ENCODE results near the gene FAM156B. TPM values are rescaled to one million over a fixed set of nuclear protein-coding genes. Genes with fewer than 3 reads are reported as not detected.
"Not testable (repeated sequence)": the region's sequence is repeated elsewhere in the genome, so short reads cannot be mapped to it uniquely, and the experiment has no call there.

Gene FAM156B
- polyA plus RNA-seq: 11.6 TPM
- long read RNA-seq, donor 1, partial matches to known transcripts: 0 of 3 reads
- long read RNA-seq, donor 1, other reads (novel, unspliced or antisense): 0 of 3 reads
- long read RNA-seq, donor 2, transcript FAM156B-201 (3 exons, 2,537 nt): major isoform, 6 of 9 reads
- long read RNA-seq, donor 2, partial matches to known transcripts: 0 of 9 reads
- long read RNA-seq, donor 2, other reads (novel, unspliced or antisense): 0 of 9 reads
- long read RNA-seq, donor 3, transcript FAM156B-201 (3 exons, 2,537 nt): major isoform, 9 of 15 reads
- long read RNA-seq, donor 3, partial matches to known transcripts: 5 of 15 reads
- long read RNA-seq, donor 3, other reads (novel, unspliced or antisense): 0 of 15 reads
- long read RNA-seq, donor 4, partial matches to known transcripts: 0 of 2 reads
- long read RNA-seq, donor 4, other reads (novel, unspliced or antisense): 0 of 2 reads
- long read RNA-seq, donor 5, partial matches to known transcripts: 6 of 12 reads
- long read RNA-seq, donor 5, other reads (novel, unspliced or antisense): 0 of 12 reads
- long read RNA-seq, donor 6, partial matches to known transcripts: 0 of 4 reads
- long read RNA-seq, donor 6, other reads (novel, unspliced or antisense): 0 of 4 reads
- long read RNA-seq, donor 7, partial matches to known transcripts: 0 of 7 reads
- long read RNA-seq, donor 7, other reads (novel, unspliced or antisense): 0 of 7 reads
- long read RNA-seq, donor 8, partial matches to known transcripts: 5 of 10 reads
- long read RNA-seq, donor 8, other reads (novel, unspliced or antisense): 0 of 10 reads
- long read RNA-seq, donor 9, transcript FAM156B-201 (3 exons, 2,537 nt): major isoform, 5 of 6 reads
- long read RNA-seq, donor 9, partial matches to known transcripts: 0 of 6 reads
- long read RNA-seq, donor 9, other reads (novel, unspliced or antisense): 0 of 6 reads
- long read RNA-seq, donor 10, transcript FAM156B-201 (3 exons, 2,537 nt): major isoform, 5 of 16 reads
- long read RNA-seq, donor 10, partial matches to known transcripts: 10 of 16 reads
- long read RNA-seq, donor 10, other reads (novel, unspliced or antisense): 0 of 16 reads
- long read RNA-seq, donor 11, transcript FAM156B-201 (3 exons, 2,537 nt): major isoform, 6 of 6 reads
- long read RNA-seq, donor 11, partial matches to known transcripts: 0 of 6 reads
- long read RNA-seq, donor 11, other reads (novel, unspliced or antisense): 0 of 6 reads

GRCh38 chrX:52896855-52897709 is at the start of gene FAM156B:
FAM156B (plus strand) TSS chrX:52897330; CDS start chrX:52907226, 9,896 bp downstream.
- not testable (repeated sequence) for H3K36me3 ChIP-seq (ENCODE audit: control insufficient read depth, insufficient read depth, low read length); DNase-seq; H3K27ac ChIP-seq (ENCODE audit: low read length); H3K27me3 ChIP-seq (ENCODE audit: control insufficient read depth, insufficient read depth, low read length); H3K4me3 ChIP-seq (ENCODE audit: low read length); H3K4me1 ChIP-seq (ENCODE audit: control insufficient read depth, insufficient read depth, low read length); H3K9me3 ChIP-seq (ENCODE audit: control insufficient read depth, low read depth, low read length)
- WGBS (ENCODE audit: insufficient coverage, low lambda C conversion rate): no CpG with 5 or more reads among the region's 92 CpGs

- no peak overlapping the region for H3K4me3 ChIP-seq (ENCODE audit: low read length)
- whole genome bisulfite sequencing (ENCODE audit: insufficient coverage, low lambda C conversion rate): no CpG with 5 or more reads among the region's 9 CpGs
- H3K9me3 ChIP-seq (ENCODE audit: control insufficient read depth, low read depth, low read length): peaks cover 3% of the 10 kb centered on the region
- no peaks in the 10 kb centered on the region for H3K27me3 ChIP-seq (ENCODE audit: control insufficient read depth, insufficient read depth, low read length)
- H3K27ac ChIP-seq (ENCODE audit: low read length): no peak overlapping the region
- no peaks in the 10 kb centered on the region for H3K4me1 ChIP-seq (ENCODE audit: control insufficient read depth, insufficient read depth, low read length)
- no peaks in the 10 kb centered on the region for H3K36me3 ChIP-seq (ENCODE audit: control insufficient read depth, insufficient read depth, low read length)
- DNase-seq: no peak
These were observed 44.8 kb upstream of the FAM156B start for GRCh38 chrX:52852110-52852860.

GRCh38 chrX:52856991-52857525 is 40.1 kb upstream of the FAM156B start:
- not testable (repeated sequence) for H3K27ac ChIP-seq (ENCODE audit: low read length)

GRCh38 chrX:52865343-52865998 is 31.7 kb upstream of the FAM156B start:
- no CpG with 5 or more reads among the region's 6 CpGs for WGBS (ENCODE audit: insufficient coverage, low lambda C conversion rate)
- H3K36me3 ChIP-seq (ENCODE audit: control insufficient read depth, insufficient read depth, low read length): no peaks in the 10 kb centered on the region
- peak overlapping the region; percentile 76 for H3K27ac ChIP-seq (ENCODE audit: low read length)
- H3K4me1 ChIP-seq (ENCODE audit: control insufficient read depth, insufficient read depth, low read length): no peaks in the 10 kb centered on the region
- no peak overlapping the region for H3K4me3 ChIP-seq (ENCODE audit: low read length)
- DNase-seq: peak; percentile 19 to 62
- no peaks in the 10 kb centered on the region for H3K9me3 ChIP-seq (ENCODE audit: control insufficient read depth, low read depth, low read length)
- no peaks in the 10 kb centered on the region for H3K27me3 ChIP-seq (ENCODE audit: control insufficient read depth, insufficient read depth, low read length)

More at GRCh38 chrX:52856991-52857525, 40.1 kb upstream of the FAM156B start:
- no CpG with 5 or more reads among the region's 4 CpGs for WGBS (ENCODE audit: insufficient coverage, low lambda C conversion rate)
- not testable (repeated sequence) for H3K4me3 ChIP-seq (ENCODE audit: low read length); H3K36me3 ChIP-seq (ENCODE audit: control insufficient read depth, insufficient read depth, low read length); H3K9me3 ChIP-seq (ENCODE audit: control insufficient read depth, low read depth, low read length); H3K4me1 ChIP-seq (ENCODE audit: control insufficient read depth, insufficient read depth, low read length); H3K27me3 ChIP-seq (ENCODE audit: control insufficient read depth, insufficient read depth, low read length)
- peak; percentile 27 to 55 for DNase-seq

- Histone ChIP-seq H3K27me3 (ENCODE audit: control insufficient read depth, insufficient read depth, low read length) (no peaks in the 10 kb centered on the region), H3K27ac (ENCODE audit: low read length) (no peak within 1 kb of the TSS), H3K4me1 (ENCODE audit: control insufficient read depth, insufficient read depth, low read length) (no peaks in the 10 kb centered on the region), H3K9me3 (ENCODE audit: control insufficient read depth, low read depth, low read length) (no peaks in the 10 kb centered on the region), H3K4me3 (ENCODE audit: low read length) (no peak within 1 kb of the TSS), H3K36me3 (ENCODE audit: control insufficient read depth, insufficient read depth, low read length) (no peaks in the 10 kb centered on the region)
- no peak for DNase-seq
- no CpG with 5 or more reads among the region's 35 CpGs for WGBS (ENCODE audit: insufficient coverage, low lambda C conversion rate)
These were observed 29.4 kb upstream of the FAM156B start, which contains the start of gene XAGE3 for GRCh38 chrX:52867610-52868348. XAGE3 (minus strand) TSS chrX:52868083; CDS start chrX:52867133, 950 bp downstream.

GRCh38 chrX:52870046-52870445 is 27.1 kb upstream of the FAM156B start:
- WGBS (ENCODE audit: insufficient coverage, low lambda C conversion rate): no CpG with 5 or more reads among the region's 1 CpG
- no peak overlapping the region for H3K4me3 ChIP-seq (ENCODE audit: low read length)
- no peaks in the 10 kb centered on the region for H3K27me3 ChIP-seq (ENCODE audit: control insufficient read depth, insufficient read depth, low read length)
- no peak overlapping the region for H3K27ac ChIP-seq (ENCODE audit: low read length)
- no peaks in the 10 kb centered on the region for H3K36me3 ChIP-seq (ENCODE audit: control insufficient read depth, insufficient read depth, low read length)
- DNase-seq: no peak
- peaks cover 4% of the 10 kb centered on the region for H3K4me1 ChIP-seq (ENCODE audit: control insufficient read depth, insufficient read depth, low read length)
- no peaks in the 10 kb centered on the region for H3K9me3 ChIP-seq (ENCODE audit: control insufficient read depth, low read depth, low read length)

GRCh38 chrX:52873825-52874224 is 23.3 kb upstream of the FAM156B start:
- H3K9me3 ChIP-seq (ENCODE audit: control insufficient read depth, low read depth, low read length); H3K27me3 ChIP-seq (ENCODE audit: control insufficient read depth, insufficient read depth, low read length); H3K4me3 ChIP-seq (ENCODE audit: low read length); H3K27ac ChIP-seq (ENCODE audit: low read length); DNase-seq; H3K4me1 ChIP-seq (ENCODE audit: control insufficient read depth, insufficient read depth, low read length); H3K36me3 ChIP-seq (ENCODE audit: control insufficient read depth, insufficient read depth, low read length): not testable (repeated sequence)

- Histone ChIP-seq H3K36me3 (ENCODE audit: control insufficient read depth, insufficient read depth, low read length) (no peaks in the 10 kb centered on the region), H3K27ac (ENCODE audit: low read length) (no peak overlapping the region), H3K4me3 (ENCODE audit: low read length) (no peak overlapping the region), H3K9me3 (ENCODE audit: control insufficient read depth, low read depth, low read length) (no peaks in the 10 kb centered on the region), H3K27me3 (ENCODE audit: control insufficient read depth, insufficient read depth, low read length) (no peaks in the 10 kb centered on the region), H3K4me1 (ENCODE audit: control insufficient read depth, insufficient read depth, low read length) (peaks cover 4% of the 10 kb centered on the region)
- no CpG with 5 or more reads among the region's 5 CpGs for WGBS (ENCODE audit: insufficient coverage, low lambda C conversion rate)
- DNase-seq: no peak
These were observed 22.5 kb upstream of the FAM156B start for GRCh38 chrX:52874661-52875060.
